H1 (cell line): ENCODE results near the gene PATJ.

Source experiments
- CBX5 ChIP-seq: fragments of 300-800, 300-1000 bp; sonication (generic); IDR thresholded peaks from 2 replicates; pipeline ENCODE4 v1.7.1; 2016; ENCODE audit warnings: antibody characterized with exemption, low read length, low read depth
- CTCF ChIP-seq, 3 experiments: IDR thresholded peaks; 1 replicate in 2 of 3; 2 replicates in 1 of 3; pipeline versions ENCODE4 v1.5.1 to v1.6.1; 2011; ENCODE audit warnings: low read length in 3 of 3, mild to moderate bottlenecking in 3 of 3, inconsistent platforms in 2 of 3, low read depth in 1 of 3, moderate library complexity in 1 of 3; ENCODE audit not compliant: insufficient read depth in 1 of 3; ENCODE audit errors: control extremely low read depth in 1 of 3
- SIN3A ChIP-seq, 2 experiments: IDR thresholded peaks in 1 of 2; conservative IDR thresholded peaks in 1 of 2; 2 replicates each; pipeline ENCODE4 v1.6.1; 2011 to 2012; ENCODE audit warnings: low read length in 2 of 2, improper control_type of control experiment in 1 of 2, low read depth in 1 of 2, mild to moderate bottlenecking in 1 of 2
- YY1 ChIP-seq: IDR thresholded peaks from 2 replicates; pipeline ENCODE4 v1.6.1; 2011; ENCODE audit warnings: low read depth, mild to moderate bottlenecking, low read length

GRCh38 chr1:62084310-62084890 lies 342.1 kb downstream of the PATJ start:
- no peak for TF ChIP-seq CTCF (IDR thresholded peaks at IDR 0.05; ENCODE audit: control extremely low read depth in 1 of 3, insufficient read depth in 1 of 3, low read depth in 1 of 3, low read length in 3 of 3)
- no peak for TF ChIP-seq YY1
- no peak for TF ChIP-seq CBX5
- TF ChIP-seq SIN3A (conservative IDR thresholded peaks at IDR 0.05 in 1 of 2, IDR thresholded peaks at IDR 0.05 in 1 of 2; ENCODE audit: low read depth in 1 of 2, low read length in 2 of 2), result no peak
